HEK293 (cell line): ENCODE data around the gene FHL2.

Experiments used
- SP2 ChIP-seq: fragments of 450-650 bp; formaldehyde crosslinking; IDR thresholded peaks from 2 replicates; pipeline ENCODE4 v1.5.1; 2016; ENCODE audit warnings: missing biosample characterization, missing genetic modification characterization
- TRIM28 ChIP-seq: IDR thresholded peaks from 2 replicates; pipeline ENCODE4 v1.6.1; 2011; ENCODE audit warnings: low read length, control low read depth, borderline replicate concordance
- YY1 ChIP-seq: fragments of 450-650 bp; formaldehyde crosslinking; IDR thresholded peaks from 2 replicates; pipeline ENCODE4 v1.5.1; 2018; ENCODE audit warnings: missing biosample characterization, missing genetic modification characterization
- TF ChIP-seq, protein P1 (sequence below): fragments of 450-650 bp; formaldehyde crosslinking; IDR thresholded peaks from 2 replicates; pipeline ENCODE4 v1.5.1; 2016; ENCODE audit warnings: missing biosample characterization, missing genetic modification characterization
- TF ChIP-seq, protein P2 (sequence below): fragments of 450-650 bp; formaldehyde crosslinking; IDR thresholded peaks from 2 replicates; pipeline ENCODE4 v1.5.1; 2016; ENCODE audit warnings: missing biosample characterization, missing genetic modification characterization, low read depth
- TF ChIP-seq, protein P3 (sequence below): fragments of 450-650 bp; formaldehyde crosslinking; IDR thresholded peaks from 2 replicates; pipeline ENCODE4 v1.5.1; 2016; ENCODE audit warnings: missing biosample characterization, missing genetic modification characterization

DNA sequence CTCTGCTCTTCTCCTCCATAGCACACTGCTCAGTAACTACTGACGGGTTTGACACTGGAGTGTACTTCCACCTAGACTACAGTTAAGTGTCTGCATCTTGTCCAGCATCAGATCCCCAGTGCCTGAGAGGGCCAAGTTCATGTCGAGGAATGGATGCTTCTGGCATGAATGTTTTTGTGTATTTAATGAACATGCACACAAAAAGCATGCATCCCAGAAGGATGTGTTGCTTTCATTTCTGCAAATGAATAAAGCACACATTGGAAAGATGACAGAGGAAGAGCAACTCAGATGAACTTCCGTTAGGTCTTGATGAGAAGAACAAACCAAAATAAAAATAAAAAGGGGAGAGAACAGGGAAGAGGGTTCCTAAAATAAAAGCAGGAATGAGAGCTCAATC lies 33.6 kb downstream of the FHL2 start:
- TF ChIP-seq, protein P1, sequence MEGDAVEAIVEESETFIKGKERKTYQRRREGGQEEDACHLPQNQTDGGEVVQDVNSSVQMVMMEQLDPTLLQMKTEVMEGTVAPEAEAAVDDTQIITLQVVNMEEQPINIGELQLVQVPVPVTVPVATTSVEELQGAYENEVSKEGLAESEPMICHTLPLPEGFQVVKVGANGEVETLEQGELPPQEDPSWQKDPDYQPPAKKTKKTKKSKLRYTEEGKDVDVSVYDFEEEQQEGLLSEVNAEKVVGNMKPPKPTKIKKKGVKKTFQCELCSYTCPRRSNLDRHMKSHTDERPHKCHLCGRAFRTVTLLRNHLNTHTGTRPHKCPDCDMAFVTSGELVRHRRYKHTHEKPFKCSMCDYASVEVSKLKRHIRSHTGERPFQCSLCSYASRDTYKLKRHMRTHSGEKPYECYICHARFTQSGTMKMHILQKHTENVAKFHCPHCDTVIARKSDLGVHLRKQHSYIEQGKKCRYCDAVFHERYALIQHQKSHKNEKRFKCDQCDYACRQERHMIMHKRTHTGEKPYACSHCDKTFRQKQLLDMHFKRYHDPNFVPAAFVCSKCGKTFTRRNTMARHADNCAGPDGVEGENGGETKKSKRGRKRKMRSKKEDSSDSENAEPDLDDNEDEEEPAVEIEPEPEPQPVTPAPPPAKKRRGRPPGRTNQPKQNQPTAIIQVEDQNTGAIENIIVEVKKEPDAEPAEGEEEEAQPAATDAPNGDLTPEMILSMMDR (tag by site-specific recombination): no peak
- TF ChIP-seq SP2: no peak
- TF ChIP-seq, protein P2, sequence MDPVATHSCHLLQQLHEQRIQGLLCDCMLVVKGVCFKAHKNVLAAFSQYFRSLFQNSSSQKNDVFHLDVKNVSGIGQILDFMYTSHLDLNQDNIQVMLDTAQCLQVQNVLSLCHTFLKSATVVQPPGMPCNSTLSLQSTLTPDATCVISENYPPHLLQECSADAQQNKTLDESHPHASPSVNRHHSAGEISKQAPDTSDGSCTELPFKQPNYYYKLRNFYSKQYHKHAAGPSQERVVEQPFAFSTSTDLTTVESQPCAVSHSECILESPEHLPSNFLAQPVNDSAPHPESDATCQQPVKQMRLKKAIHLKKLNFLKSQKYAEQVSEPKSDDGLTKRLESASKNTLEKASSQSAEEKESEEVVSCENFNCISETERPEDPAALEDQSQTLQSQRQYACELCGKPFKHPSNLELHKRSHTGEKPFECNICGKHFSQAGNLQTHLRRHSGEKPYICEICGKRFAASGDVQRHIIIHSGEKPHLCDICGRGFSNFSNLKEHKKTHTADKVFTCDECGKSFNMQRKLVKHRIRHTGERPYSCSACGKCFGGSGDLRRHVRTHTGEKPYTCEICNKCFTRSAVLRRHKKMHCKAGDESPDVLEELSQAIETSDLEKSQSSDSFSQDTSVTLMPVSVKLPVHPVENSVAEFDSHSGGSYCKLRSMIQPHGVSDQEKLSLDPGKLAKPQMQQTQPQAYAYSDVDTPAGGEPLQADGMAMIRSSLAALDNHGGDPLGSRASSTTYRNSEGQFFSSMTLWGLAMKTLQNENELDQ (tag by site-specific recombination): no peak
- TF ChIP-seq YY1 (tag by site-specific recombination): no peak
- TF ChIP-seq, protein P3, sequence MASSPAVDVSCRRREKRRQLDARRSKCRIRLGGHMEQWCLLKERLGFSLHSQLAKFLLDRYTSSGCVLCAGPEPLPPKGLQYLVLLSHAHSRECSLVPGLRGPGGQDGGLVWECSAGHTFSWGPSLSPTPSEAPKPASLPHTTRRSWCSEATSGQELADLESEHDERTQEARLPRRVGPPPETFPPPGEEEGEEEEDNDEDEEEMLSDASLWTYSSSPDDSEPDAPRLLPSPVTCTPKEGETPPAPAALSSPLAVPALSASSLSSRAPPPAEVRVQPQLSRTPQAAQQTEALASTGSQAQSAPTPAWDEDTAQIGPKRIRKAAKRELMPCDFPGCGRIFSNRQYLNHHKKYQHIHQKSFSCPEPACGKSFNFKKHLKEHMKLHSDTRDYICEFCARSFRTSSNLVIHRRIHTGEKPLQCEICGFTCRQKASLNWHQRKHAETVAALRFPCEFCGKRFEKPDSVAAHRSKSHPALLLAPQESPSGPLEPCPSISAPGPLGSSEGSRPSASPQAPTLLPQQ (tag by site-specific recombination): no peak
- no peak for TF ChIP-seq TRIM28
